ENCODE results near the gene GCN1. TPM values are rescaled to one million over a fixed set of nuclear protein-coding genes. Genes with fewer than 3 reads are reported as not detected.

The GCN1 gene
- total and polyA plus RNA-seq, 4 donors = 19.3 to 93.6 (median 53.1) TPM

DNA sequence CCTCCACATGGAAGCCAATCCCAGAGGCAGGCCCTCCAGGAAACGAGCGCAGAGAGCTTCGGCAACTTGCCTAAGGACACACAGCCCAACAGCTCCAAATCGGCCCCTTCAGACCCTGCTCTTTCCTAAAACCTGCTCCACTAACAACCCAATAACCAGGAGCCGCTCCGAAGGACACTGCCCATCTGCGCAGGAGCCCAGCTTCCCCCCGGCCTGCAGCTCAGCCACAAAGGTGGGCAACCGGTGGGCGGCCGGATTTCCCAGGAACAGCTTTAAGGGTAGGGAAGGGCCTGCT lies 91.5 kb downstream of the GCN1 start:
- Histone ChIP-seq H3K4me1 (ENCODE audit: control insufficient read depth in 5 of 5, insufficient read depth in 5 of 5, low read length in 5 of 5) (peaks cover 0 to 15% (median 6%) of the 10 kb centered on the region in 5 donors), H3K27me3 (ENCODE audit: control insufficient read depth in 3 of 3, insufficient read depth in 3 of 3, low read length in 2 of 3) (peaks cover 0 to 2% (median 0%) of the 10 kb centered on the region in 3 donors), H3K9me3 (ENCODE audit: control insufficient read depth in 4 of 4, insufficient read depth in 3 of 4, low read length in 3 of 4) (no peaks in the 10 kb centered on the region), H3K36me3 (ENCODE audit: control insufficient read depth in 4 of 4, insufficient read depth in 4 of 4, low read length in 4 of 4) (peaks cover 6 to 71% (median 17%) of the 10 kb centered on the region in 4 donors), H3K4me3 (no peak overlapping the region), H3K9ac (ENCODE audit: insufficient read depth in 1 of 2, low read length in 2 of 2) (no peak overlapping the region), H3K27ac (ENCODE audit: low read depth in 1 of 2, low read length in 1 of 2) (no peak overlapping the region)
- TF ChIP-seq, protein P1, sequence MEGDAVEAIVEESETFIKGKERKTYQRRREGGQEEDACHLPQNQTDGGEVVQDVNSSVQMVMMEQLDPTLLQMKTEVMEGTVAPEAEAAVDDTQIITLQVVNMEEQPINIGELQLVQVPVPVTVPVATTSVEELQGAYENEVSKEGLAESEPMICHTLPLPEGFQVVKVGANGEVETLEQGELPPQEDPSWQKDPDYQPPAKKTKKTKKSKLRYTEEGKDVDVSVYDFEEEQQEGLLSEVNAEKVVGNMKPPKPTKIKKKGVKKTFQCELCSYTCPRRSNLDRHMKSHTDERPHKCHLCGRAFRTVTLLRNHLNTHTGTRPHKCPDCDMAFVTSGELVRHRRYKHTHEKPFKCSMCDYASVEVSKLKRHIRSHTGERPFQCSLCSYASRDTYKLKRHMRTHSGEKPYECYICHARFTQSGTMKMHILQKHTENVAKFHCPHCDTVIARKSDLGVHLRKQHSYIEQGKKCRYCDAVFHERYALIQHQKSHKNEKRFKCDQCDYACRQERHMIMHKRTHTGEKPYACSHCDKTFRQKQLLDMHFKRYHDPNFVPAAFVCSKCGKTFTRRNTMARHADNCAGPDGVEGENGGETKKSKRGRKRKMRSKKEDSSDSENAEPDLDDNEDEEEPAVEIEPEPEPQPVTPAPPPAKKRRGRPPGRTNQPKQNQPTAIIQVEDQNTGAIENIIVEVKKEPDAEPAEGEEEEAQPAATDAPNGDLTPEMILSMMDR (IDR thresholded peaks at IDR 0.05; ENCODE audit: control extremely low read depth, extremely low read depth) = no peak
- DNase-seq = no peak
- no peak for ATAC-seq (ENCODE audit: insufficient read depth, low FRiP score)
- 92 to 96% methylated on average over 11 of the region's 11 CpGs for WGBS, 2 donors

DNA sequence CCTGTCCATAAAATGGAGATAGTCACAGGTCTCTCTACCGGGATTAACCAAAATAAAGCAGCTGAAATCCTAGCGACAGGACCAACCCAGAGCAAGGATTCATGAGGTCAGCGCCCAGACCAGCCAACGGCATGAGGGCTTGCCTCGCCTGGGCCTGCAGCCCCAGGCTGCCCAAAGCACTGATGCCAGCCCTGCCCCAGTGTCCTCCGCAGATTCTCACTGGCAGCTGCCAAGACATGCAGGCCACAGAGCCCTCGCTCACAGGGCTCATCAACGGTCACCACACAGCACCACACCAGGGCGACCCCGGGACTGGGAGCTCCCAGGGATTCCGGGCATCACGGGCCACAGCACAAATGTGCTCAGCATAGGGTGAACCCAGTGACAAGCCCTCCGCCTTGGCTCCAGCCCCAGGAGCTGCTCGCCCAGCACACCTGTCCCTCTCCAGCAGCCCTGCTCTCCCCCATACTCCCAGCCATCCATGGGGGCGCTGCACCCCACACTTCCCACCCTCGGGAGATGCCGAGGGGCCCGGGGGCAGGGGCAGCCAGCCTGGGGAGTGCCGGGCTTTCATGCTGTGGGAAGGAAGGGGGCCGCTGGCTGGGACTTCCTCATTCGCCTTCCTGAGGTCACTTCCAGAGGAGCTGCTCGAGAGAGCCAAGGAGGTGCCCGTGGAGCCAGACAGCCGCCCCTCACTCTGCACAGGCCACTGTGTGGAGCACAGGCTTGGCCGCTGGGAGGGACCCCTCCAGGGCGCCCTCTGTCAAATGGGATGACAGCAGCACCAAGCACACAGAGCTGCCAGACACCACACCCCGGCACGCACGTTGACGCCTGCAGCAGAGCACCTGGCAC lies 92.1 kb downstream of the GCN1 start:
- H3K36me3 ChIP-seq (ENCODE audit: control insufficient read depth in 4 of 4, insufficient read depth in 4 of 4, low read length in 4 of 4) = peaks cover 6 to 69% (median 17%) of the 10 kb centered on the region in 4 donors
- no peak for DNase-seq

DNA sequence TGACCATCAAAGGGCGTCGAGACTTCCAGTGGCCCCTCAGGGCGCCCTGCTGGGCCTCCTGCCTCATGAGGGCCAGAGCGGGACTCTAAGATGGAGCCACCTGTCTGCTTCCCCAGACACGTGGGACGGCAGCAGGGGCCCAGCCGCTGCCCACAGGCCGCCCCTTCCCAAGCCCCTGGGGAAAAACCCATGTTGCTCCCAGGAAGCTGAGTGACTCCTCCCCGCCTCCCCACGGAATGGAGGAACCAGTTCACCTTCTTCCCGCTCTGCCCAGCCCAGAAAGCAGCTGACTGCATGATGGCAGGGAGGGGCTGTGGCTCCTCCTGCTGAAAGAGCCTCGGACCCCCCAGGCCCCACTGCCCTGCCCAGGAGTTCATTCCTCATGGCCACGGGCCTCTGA lies 92.9 kb downstream of the GCN1 start:
- 76 to 80% methylated on average over 13 of the region's 13 CpGs for WGBS, 2 donors
- Histone ChIP-seq H3K27ac (ENCODE audit: low read depth in 1 of 2, low read length in 1 of 2) (no peak overlapping the region), H3K9me3 (ENCODE audit: control insufficient read depth in 4 of 4, insufficient read depth in 3 of 4, low read length in 3 of 4) (no peaks in the 10 kb centered on the region), H3K4me1 (ENCODE audit: control insufficient read depth in 5 of 5, insufficient read depth in 5 of 5, low read length in 5 of 5) (peaks cover 0 to 15% (median 6%) of the 10 kb centered on the region in 5 donors), H3K9ac (ENCODE audit: insufficient read depth in 1 of 2, low read length in 2 of 2) (no peak overlapping the region), H3K4me3 (no peak overlapping the region), H3K27me3 (ENCODE audit: control insufficient read depth in 3 of 3, insufficient read depth in 3 of 3, low read length in 2 of 3) (peaks cover 0 to 2% (median 0%) of the 10 kb centered on the region in 3 donors), H3K36me3 (ENCODE audit: control insufficient read depth in 4 of 4, insufficient read depth in 4 of 4, low read length in 4 of 4) (peaks cover 6 to 74% (median 17%) of the 10 kb centered on the region in 4 donors)
- ATAC-seq (ENCODE audit: insufficient read depth, low FRiP score) (no peak), DNase-seq (no peak)
- TF ChIP-seq, protein P1 (IDR thresholded peaks at IDR 0.05; ENCODE audit: control extremely low read depth, extremely low read depth) = no peak

More for the DNA sequence above, 92.1 kb downstream of the GCN1 start:
- Histone ChIP-seq H3K4me1 (ENCODE audit: control insufficient read depth in 5 of 5, insufficient read depth in 5 of 5, low read length in 5 of 5) (peaks cover 0 to 15% (median 6%) of the 10 kb centered on the region in 5 donors), H3K9ac (ENCODE audit: insufficient read depth in 1 of 2, low read length in 2 of 2) (no peak overlapping the region), H3K4me3 (no peak overlapping the region), H3K27me3 (ENCODE audit: control insufficient read depth in 3 of 3, insufficient read depth in 3 of 3, low read length in 2 of 3) (peaks cover 0 to 2% (median 0%) of the 10 kb centered on the region in 3 donors), H3K9me3 (ENCODE audit: control insufficient read depth in 4 of 4, insufficient read depth in 3 of 4, low read length in 3 of 4) (no peaks in the 10 kb centered on the region), H3K27ac (ENCODE audit: low read depth in 1 of 2, low read length in 1 of 2) (no peak overlapping the region)
- TF ChIP-seq, protein P1 (IDR thresholded peaks at IDR 0.05; ENCODE audit: control extremely low read depth, extremely low read depth) = no peak
- ATAC-seq (ENCODE audit: insufficient read depth, low FRiP score) = no peak
- 72 to 82% methylated on average over 30 of the region's 30 CpGs for WGBS, 2 donors
